B cell (primary cell): Measurements from ENCODE around the gene IL11. TPM values are rescaled to one million over a fixed set of nuclear protein-coding genes. Genes with fewer than 3 reads are reported as not detected.
A peak's percentile ranks its signal among the peaks of the same experiment; 100 is the strongest.

Source experiments
- ATAC-seq: fragments of 200-7000 bp; cut with Tn5 transposase; one replicate; pipeline ENCODE4 v1.10.0; 2021; ENCODE audit warnings: low read depth, mild to moderate bottlenecking, moderate number of reproducible peaks, moderate library complexity
- CTCF ChIA-PET: fragments of 350-600 bp; sonication (Branson Sonifier 250); formaldehyde crosslinking; loops from one replicate; lab custom pipeline; 2021; ENCODE audit warnings: antibody characterized with exemption, inconsistent platforms; lab: Charles Lee
- POLR2A ChIA-PET: fragments of 350-600 bp; sonication (Branson Sonifier 250); formaldehyde crosslinking; loops from one replicate; lab custom pipeline; 2021; ENCODE audit warnings: antibody characterized with exemption; lab: Charles Lee
- DNase-seq: peaks from one replicate; pipeline ENCODE4 v3.0.0; 2013
- H2AFZ ChIP-seq: 2 replicates; pipeline ENCODE4 v1.6.1; 2012; ENCODE audit warnings: mild to moderate bottlenecking, low read depth, low read length; ENCODE audit not compliant: insufficient read depth, poor library complexity, severe bottlenecking
- H3K27ac ChIP-seq, 2 donors: 1 replicate in 1 of 2; 2 replicates in 1 of 2; pipeline ENCODE4 v1.5.1; 2012 to 2013; ENCODE audit warnings: low read length in 2 of 2, mild to moderate bottlenecking in 2 of 2, moderate library complexity in 1 of 2
- H3K27me3 ChIP-seq, 4 experiments: fragments of 200-600 bp in 1 of 4; sonication (generic) in 1 of 4; replicated peaks in 1 of 4; 1 replicate in 2 of 4; 2 replicates in 2 of 4; pipeline versions ENCODE4 v1.6.1 to v1.7.0; 2013 to 2016; ENCODE audit warnings: low read length in 3 of 4, mild to moderate bottlenecking in 2 of 4, mixed read lengths in 1 of 4, moderate library complexity in 1 of 4; ENCODE audit not compliant: insufficient read depth in 4 of 4, control insufficient read depth in 3 of 4; ENCODE audit errors: control extremely low read depth in 1 of 4
- H3K36me3 ChIP-seq, 2 experiments: replicated peaks in 1 of 2; 1 replicate in 1 of 2; 2 replicates in 1 of 2; pipeline versions ENCODE4 v1.6.1 to v1.7.1; 2013; ENCODE audit warnings: low read length in 1 of 2; ENCODE audit not compliant: insufficient read depth in 2 of 2, control insufficient read depth in 1 of 2; ENCODE audit errors: control extremely low read depth in 1 of 2, extremely low read depth in 1 of 2
- H3K4me1 ChIP-seq, 2 donors: fragments of 200-600 bp in 1 of 2; sonication (generic) in 1 of 2; 1 replicate in 1 of 2; 2 replicates in 1 of 2; pipeline versions ENCODE4 v1.5.1 to v1.6.1; 2013 to 2017; ENCODE audit warnings: low read length in 2 of 2; ENCODE audit not compliant: control insufficient read depth in 2 of 2, insufficient read depth in 2 of 2
- H3K4me2 ChIP-seq: replicated peaks from 2 replicates; pipeline ENCODE3; 2012; ENCODE audit warnings: mild to moderate bottlenecking, low read depth, low read length; ENCODE audit not compliant: poor library complexity, severe bottlenecking
- H3K4me3 ChIP-seq, 5 experiments: fragments of 200-600 bp in 1 of 5; sonication (generic) in 1 of 5; 1 replicate in 3 of 5; 2 replicates in 2 of 5; pipeline versions ENCODE4 v1.5.1 to v1.7.0; 2011 to 2016; ENCODE audit warnings: low read length in 4 of 5, mild to moderate bottlenecking in 4 of 5, low read depth in 2 of 5, control low read depth in 1 of 5, moderate library complexity in 1 of 5; ENCODE audit not compliant: insufficient read depth in 1 of 5; ENCODE audit errors: control extremely low read depth in 1 of 5, extremely low read depth in 1 of 5
- H3K79me2 ChIP-seq: fragments of 200-600 bp; sonication (generic); one replicate; pipeline ENCODE4 v1.6.0; 2016; ENCODE audit warnings: low read length; ENCODE audit not compliant: control insufficient read depth, insufficient read depth
- H3K9ac ChIP-seq: fragments of 200-600 bp; sonication (generic); 2 replicates; pipeline ENCODE4 v1.6.1; 2017; ENCODE audit warnings: mild to moderate bottlenecking, low read length, moderate library complexity
- H3K9me3 ChIP-seq, 3 donors: one replicate each; pipeline versions ENCODE4 v1.6.1 to v1.7.1; 2013; ENCODE audit warnings: low read length in 2 of 3; ENCODE audit not compliant: control insufficient read depth in 2 of 3, insufficient read depth in 1 of 3; ENCODE audit errors: control extremely low read depth in 1 of 3
- H4K20me1 ChIP-seq: 2 replicates; pipeline ENCODE4 v1.6.0; 2012; ENCODE audit warnings: mild to moderate bottlenecking, low read length; ENCODE audit not compliant: insufficient read depth, control insufficient read depth, poor library complexity, severe bottlenecking
- H3K27ac Mint-ChIP-seq: one replicate; pipeline ENCODE4 v1.8.0; 2021; ENCODE audit warnings: mixed read lengths
- H3K27me3 Mint-ChIP-seq: one replicate; pipeline ENCODE4 v1.8.0; 2021; ENCODE audit warnings: mixed read lengths
- H3K4me1 Mint-ChIP-seq: one replicate; pipeline ENCODE4 v1.8.0; 2021; ENCODE audit warnings: mixed read lengths
- H3K4me3 Mint-ChIP-seq: one replicate; pipeline ENCODE4 v1.8.0; 2021; ENCODE audit warnings: mixed read lengths
- H3K9me3 Mint-ChIP-seq: one replicate; pipeline ENCODE4 v1.8.0; 2022; ENCODE audit warnings: mixed read lengths; ENCODE audit not compliant: insufficient read depth
- CTCF ChIP-seq: fragments of 200-600 bp; IDR thresholded peaks from one replicate; pipeline ENCODE4 v1.8.0; 2022; ENCODE audit warnings: antibody characterized with exemption, mild to moderate bottlenecking
- EZH2 ChIP-seq: IDR thresholded peaks from 2 replicates; pipeline ENCODE4 v1.6.1; 2012; ENCODE audit warnings: borderline replicate concordance, low read depth, mild to moderate bottlenecking, moderate library complexity, low read length; ENCODE audit not compliant: insufficient read depth, poor library complexity, severe bottlenecking
- WGBS: methylation state at CpG from one replicate; pipeline ENCODE4 v1.1.5; 2013; ENCODE audit warnings: missing lambda C conversion rate; ENCODE audit not compliant: insufficient coverage; 5-methylcytosine and 5-hydroxymethylcytosine counted together
- intact Hi-C: fragments of 100-400 bp; cut with micrococcal nuclease; formaldehyde crosslinking; loops from one replicate; pipeline ENCODE4 v1.10.0; 2022
- polyA plus RNA-seq: library from polyadenylated mRNA; depleted of rRNA; stranded (reverse); fragments of >200 nt; gene quantifications from 2 replicates; pipeline ENCODE4 v1.2.3, GENCODE V29; 2012
- total RNA-seq, 2 donors: library from RNA; stranded (reverse); fragments of 120-200 nt in 1 of 2; gene quantifications; 1 replicate in 1 of 2; 2 replicates in 1 of 2; pipeline versions ENCODE4 v1.2.3 to v1.2.4, GENCODE V29; 2013 to 2022

Gene IL11
- total and polyA plus RNA-seq, 2 donors (not counting 1 experiment from before 2014, with no cell fraction given): not detected

- peaks cover 62% of the 10 kb centered on the region for H3K4me1 Mint-ChIP-seq
- Histone ChIP-seq H3K9me3 (no peaks in the 10 kb centered on the region), H3K79me2 (peaks cover 35% of the 10 kb centered on the region), H3K36me3 (peaks cover 3 to 48% of the 10 kb centered on the region in 2 experiments), H4K20me1 (peaks cover 69% of the 10 kb centered on the region), H3K4me1 (peaks cover 40 to 53% of the 10 kb centered on the region in 2 donors), H2AFZ (no peak overlapping the region), H3K4me2 (peak overlapping the region; percentile 74), H3K9ac (peak overlapping the region; percentile 96), H3K4me3 (peak overlapping the region in 1 of 5 experiments; percentile 87), H3K27me3 (no peaks in the 10 kb centered on the region), H3K27ac (peak overlapping the region in 1 of 2 donors; percentile 96)
- ChIA-PET CTCF (interaction anchor here (0.9 to 2.3 kb wide), 3 partner anchors 86 to 116 kb away, joined by 3 to 6 read pairs (median 5); no protein-coding TSS in a partner anchor), POLR2A (interaction anchor here (0.9 kb wide), 1 partner anchor 20 kb away, joined by 5 read pairs; the partner anchor contains the start of gene UBE2S)
- no peak for DNase-seq
- peak overlapping the region; percentile 26 for H3K27ac Mint-ChIP-seq
- intact Hi-C loops: no loop called here
- TF ChIP-seq EZH2 (no peak), CTCF (no peak)
- H3K4me3 Mint-ChIP-seq: peak overlapping the region; percentile 100
- ATAC-seq: no peak
- no peaks in the 10 kb centered on the region for H3K9me3 Mint-ChIP-seq
- H3K27me3 Mint-ChIP-seq: no peaks in the 10 kb centered on the region
- WGBS: 90% methylated on average over 19 of the region's 24 CpGs
Measured at GRCh38 chr19:55387736-55388497, 17.7 kb upstream of the IL11 start.

- Histone ChIP-seq H3K79me2 (peaks cover 46% of the 10 kb centered on the region), H4K20me1 (peaks cover 62% of the 10 kb centered on the region), H3K4me2 (peak overlapping the region; percentile 74), H3K27me3 (no peaks in the 10 kb centered on the region), H3K36me3 (peaks cover 3 to 46% of the 10 kb centered on the region in 2 experiments), H3K4me3 (peak overlapping the region; percentile 85 to 99 (median 97)), H3K9ac (peak overlapping the region; percentile 96), H3K27ac (peak overlapping the region; percentile 96), H3K9me3 (no peaks in the 10 kb centered on the region), H3K4me1 (peaks cover 40 to 57% of the 10 kb centered on the region in 2 donors), H2AFZ (no peak overlapping the region)
- ChIA-PET CTCF (no interaction called here), POLR2A (interaction anchor here (1.1 to 1.3 kb wide), 2 partner anchors 21 to 132 kb away, joined by 3 to 7 read pairs; partner anchors contain the start of gene UBE2S)
- 4% methylated on average over 31 of the region's 33 CpGs for WGBS
- ATAC-seq: no peak
- intact Hi-C loops: no loop called here
- peak overlapping the region; percentile 100 for H3K4me3 Mint-ChIP-seq
- TF ChIP-seq CTCF: no peak
- TF ChIP-seq EZH2: no peak
- peaks cover 68% of the 10 kb centered on the region for H3K4me1 Mint-ChIP-seq
- H3K9me3 Mint-ChIP-seq: no peaks in the 10 kb centered on the region
- peak overlapping the region; percentile 100 for H3K27ac Mint-ChIP-seq
- DNase-seq: no peak
- no peaks in the 10 kb centered on the region for H3K27me3 Mint-ChIP-seq
Measured at GRCh38 chr19:55386493-55386971, 16.3 kb upstream of the IL11 start.
